Embryonic facial prominence (tissue), 1 donor: ENCODE results near the gene VEGFC.

Experiments
- DNase-seq: peaks from one replicate; pipeline ENCODE4 v3.0.0-alpha.2; 2016; ENCODE audit errors: extremely low spot score

Gene VEGFC

DNA sequence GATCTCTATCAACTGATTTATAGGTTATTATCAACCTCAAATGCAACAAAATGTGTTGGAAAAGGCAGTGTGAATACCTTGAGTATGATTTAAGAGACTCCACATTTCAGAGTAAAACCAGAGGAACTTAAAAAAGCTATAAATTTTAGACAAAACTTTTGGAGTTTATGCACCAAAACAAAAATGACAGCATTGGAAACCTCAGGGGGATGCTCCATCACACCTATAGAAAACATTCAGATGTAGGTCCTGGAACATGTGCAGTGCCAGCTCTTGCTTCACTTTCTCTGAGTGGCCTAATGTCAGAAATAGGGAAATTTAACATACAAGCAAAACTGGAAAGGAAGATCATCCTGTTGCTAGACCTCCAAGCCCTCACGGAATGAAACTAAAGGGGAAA is 5.8 kb upstream of the VEGFC start:
- DNase-seq: no peak

DNA sequence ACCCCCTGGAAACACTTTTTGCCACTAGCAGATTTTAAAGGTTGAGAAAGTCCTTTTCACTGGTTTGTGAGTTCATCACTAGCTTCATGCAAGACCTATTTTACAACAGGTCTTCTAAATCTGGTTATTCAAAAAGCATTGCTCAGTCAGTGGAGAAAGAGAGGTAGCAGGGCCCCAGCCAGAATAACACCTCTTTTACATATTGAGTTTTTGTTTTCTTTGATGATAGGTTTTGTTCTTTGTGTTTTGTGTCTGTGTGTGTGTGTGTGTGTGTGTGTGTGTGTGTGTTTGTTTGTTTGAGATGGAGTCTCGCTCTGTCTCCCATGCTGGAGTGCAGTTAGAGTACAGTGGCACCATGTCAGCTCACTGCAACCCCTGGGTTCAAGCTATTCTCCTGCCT is 2.7 kb upstream of the VEGFC start:
- DNase-seq: no peak

DNA sequence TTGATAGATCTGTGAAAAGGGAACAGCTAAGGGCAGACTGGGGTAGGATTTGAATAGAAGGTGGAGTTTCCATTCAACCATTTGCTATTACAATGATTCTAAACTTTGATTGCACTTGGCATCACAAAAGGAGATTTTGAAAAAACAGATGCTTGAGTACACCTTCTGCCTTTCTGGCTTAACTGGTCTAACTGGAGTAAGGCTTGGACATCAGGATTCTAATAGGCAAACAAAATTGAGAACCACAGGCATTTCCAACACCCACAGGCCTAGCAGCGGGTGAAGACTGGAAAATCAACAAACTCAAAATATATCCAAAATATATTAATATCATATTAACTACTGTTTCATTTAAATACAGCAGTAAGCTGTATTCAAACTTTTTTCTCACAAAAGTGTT is 1.9 kb upstream of the VEGFC start:
- no peak for DNase-seq

DNA sequence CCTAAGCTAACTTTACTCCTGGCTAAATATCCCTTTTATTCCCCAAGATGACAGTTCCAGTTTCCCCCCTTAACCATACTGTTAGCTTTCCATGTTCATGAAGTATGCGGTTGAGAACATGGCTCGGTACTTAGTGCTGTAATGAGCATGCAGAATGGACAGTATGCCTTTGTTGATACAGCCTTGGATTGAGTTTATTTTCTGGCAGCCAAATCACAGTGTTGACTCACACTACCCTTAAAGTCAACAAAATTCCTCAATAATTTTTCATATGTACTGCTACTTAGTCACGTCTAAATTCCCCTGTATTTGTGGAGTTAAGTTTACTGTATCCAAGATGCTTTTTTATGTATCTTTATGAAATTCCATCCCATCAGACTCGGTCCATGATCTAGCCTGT is 1.4 kb upstream of the VEGFC start:
- no peak for DNase-seq

DNA sequence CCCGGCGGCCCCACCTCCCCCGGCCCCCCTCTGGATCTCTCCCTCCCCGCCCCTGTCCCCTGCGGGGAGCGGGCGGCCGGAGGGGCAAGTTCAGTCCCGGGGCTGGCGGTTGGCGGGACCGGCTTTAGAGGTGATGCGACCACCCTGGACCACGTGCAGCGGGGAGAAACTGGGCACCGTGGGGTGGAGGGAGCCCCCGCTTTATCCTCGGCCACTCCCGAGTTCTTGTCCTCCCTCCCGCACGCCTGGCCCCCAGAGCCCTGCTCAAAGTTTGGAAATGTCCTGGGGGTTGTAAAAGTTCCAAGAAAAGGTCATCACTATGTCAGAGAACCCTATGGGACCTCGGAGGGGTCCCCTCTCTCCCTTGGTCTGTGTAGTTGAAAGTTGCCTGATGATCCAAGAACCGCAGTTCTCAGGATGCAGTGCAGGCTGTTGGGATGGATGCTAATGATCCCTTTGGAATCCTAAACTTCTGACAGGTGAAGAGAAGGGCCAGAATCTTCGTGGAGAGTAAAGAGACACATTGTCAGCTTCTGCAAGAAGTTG is 411 bp upstream of the VEGFC start:
- DNase-seq: no peak

DNA sequence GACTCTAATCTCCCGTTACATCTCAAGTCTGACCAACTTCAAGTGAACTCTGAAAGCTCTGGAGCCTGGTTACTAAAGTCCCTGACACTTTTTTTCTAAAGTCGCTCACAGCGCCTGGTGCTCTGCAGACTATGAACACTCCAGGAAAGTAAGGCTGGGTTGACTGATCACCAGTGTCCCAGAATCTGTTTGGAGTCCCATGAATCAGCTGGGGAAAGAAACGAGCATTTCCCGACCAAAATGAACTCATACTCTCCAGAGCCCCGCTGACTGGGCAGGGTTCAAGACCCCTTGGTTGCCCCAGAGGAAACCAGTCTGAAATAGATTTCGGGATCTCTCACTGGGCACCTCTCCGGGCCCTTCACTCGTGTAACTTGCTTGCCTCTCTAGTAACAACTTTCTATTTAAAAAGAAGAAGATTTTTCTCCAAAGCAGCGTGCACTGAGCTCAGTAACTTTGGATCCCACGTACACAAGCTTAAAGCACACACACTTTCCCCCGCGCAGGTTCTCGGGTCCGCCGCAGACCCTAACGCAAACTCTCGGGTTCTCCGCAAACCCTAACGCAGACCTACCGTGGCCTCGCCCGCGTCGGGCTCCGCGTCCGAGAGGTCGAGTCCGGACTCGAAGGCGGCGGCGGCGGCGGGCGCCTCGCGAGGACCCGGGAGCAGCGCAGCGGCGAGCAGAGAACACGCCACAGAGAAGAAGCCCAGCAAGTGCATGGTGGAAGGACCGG is 964 bp downstream of the VEGFC start:
- DNase-seq: no peak

DNA sequence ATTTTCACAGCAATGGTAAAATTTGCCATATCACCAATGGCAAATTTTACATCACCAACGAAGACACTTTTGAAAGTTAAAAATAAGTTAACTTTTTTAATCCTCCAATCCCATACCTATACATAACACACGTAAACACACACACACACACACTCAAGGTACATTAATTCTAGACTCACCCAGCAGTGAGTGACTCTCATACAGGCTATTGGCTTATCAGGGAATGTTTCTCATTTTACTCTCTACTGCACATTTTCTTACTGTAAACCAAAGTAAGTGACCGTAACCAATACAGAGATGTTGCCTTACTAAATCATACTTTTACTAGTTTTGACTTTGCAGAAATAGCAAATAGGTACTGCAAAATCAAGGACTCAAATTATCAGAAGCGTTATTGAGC is 2.3 kb downstream of the VEGFC start:
- no peak for DNase-seq

DNA sequence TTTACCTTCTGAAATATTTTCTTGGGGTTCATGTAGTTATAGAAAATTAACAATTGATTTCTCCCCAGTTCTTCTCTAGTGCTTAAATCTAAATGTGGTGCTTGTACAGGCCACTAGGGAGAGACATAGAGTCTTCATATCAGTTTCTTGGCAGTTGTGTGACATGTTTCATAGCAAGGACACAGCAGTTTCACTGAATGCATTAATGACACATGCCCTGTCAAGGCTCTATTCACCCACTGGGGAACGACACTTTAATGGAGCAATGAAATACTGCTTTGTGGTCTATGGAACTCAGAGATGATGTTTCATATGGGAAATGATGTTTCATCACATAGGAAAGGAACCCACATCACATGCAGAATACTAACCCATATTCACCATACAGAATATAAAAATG is 2.8 kb downstream of the VEGFC start:
- DNase-seq: no peak

DNA sequence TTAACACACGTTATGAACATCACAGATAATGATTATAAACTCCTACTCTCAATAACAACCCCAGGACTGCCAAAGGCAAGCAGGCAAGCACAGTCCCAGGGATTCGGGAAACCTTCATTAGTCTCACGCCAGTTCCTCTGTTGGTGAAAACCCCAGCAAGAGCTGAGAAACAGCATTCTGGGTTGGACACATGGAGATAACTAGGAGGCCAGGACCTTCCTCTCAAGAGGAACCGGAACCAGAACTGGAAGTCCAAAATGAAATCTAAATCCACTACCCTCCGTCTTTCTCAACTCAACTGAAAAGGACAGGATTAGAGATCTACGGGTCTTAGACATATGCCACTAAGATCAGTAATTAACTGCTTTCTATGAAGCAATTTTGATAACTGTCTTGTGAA is 3.8 kb downstream of the VEGFC start:
- DNase-seq: no peak

DNA sequence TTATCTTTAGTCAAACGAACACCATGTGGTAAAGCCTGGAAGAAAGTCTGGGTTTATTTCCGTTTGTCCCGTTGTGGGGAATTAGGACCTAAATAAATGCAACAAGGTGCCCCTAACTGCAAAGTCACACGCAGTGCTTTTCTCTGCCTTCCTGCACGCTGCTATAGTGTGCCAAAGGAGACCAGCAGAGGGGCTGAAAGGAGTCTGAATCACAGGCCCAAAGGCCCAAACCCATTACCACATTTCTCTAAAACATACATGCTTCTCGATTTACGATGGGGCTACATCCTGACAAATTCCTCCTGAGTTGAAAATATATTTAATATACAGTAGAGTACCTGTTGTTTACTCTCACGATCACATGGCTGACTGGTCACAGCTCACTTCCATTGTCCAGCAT is 4.5 kb downstream of the VEGFC start:
- no peak for DNase-seq

DNA sequence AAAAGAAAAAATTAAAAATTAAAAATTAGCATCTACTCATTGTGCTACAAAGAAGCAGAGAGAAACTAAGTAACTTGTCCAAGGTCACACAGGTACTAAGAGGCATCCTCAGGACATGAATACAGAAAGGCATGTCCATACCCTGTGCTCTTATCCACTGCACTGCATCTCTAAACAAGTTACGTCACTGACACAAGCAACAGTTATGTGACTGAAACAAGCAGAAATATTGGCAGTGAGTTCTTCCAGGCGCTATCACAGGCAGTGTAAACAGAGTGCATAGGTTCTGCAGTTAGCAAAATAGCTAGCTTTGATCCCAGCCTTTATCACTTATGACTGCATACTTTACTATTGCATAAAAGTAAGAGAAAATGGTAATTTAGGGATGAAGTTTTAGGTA is 7.9 kb downstream of the VEGFC start:
- DNase-seq: no peak

DNA sequence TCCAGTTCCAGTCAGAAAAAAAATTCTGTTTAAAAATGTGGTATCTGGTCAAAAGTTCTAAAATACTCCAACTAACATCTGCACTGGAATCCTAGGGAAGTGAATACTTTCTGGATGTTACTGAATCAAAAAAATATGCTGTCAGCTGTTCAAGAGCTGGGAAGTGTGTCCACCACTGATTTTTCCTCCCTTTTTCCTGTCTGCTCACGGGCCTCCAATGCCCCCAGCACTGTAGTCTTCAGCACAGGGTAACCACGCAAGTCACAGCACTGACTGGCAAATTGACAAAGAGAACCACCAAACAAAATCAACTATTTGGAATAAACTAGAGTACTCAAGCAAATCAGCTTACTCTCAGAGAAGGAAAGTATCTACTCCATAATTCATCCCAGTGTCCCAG is 9.9 kb downstream of the VEGFC start:
- no peak for DNase-seq

DNA sequence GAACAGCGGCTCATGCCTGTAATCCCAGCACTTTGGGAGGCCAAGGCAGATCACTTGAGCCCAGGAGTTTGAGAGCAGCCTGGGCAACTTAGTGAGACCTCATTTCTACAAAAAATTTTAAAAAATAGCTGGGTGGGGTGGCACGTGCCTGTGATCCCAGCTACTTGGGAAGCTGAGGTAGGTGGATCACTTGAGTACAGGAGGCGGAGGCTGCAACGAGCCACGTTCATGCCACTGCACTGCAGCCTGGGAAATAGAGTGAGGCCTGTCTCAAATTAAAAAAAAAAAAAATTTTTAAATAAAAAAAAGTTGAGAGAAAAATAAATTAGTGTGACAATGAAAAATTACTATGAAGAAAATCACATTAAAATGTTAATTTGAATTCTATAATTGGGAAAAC is 10.5 kb downstream of the VEGFC start:
- no peak for DNase-seq

DNA sequence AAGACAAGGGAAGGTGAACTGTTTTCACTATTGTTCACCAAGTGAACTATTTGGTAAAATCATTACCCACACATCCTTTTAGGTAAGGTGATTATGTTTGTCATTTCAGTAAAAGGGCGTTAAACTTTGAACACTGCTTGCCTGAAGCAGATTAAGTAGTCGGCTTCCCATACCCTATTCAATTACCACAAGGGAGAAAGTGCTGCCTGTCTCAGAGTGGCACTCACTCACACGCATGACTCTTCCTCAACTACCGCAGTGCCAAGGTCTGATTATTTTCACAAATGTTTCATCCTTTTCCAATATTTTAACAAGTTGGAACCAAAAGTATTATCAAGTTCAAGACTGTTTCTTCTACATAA is 11.0 kb downstream of the VEGFC start:
- no peak for DNase-seq

DNA sequence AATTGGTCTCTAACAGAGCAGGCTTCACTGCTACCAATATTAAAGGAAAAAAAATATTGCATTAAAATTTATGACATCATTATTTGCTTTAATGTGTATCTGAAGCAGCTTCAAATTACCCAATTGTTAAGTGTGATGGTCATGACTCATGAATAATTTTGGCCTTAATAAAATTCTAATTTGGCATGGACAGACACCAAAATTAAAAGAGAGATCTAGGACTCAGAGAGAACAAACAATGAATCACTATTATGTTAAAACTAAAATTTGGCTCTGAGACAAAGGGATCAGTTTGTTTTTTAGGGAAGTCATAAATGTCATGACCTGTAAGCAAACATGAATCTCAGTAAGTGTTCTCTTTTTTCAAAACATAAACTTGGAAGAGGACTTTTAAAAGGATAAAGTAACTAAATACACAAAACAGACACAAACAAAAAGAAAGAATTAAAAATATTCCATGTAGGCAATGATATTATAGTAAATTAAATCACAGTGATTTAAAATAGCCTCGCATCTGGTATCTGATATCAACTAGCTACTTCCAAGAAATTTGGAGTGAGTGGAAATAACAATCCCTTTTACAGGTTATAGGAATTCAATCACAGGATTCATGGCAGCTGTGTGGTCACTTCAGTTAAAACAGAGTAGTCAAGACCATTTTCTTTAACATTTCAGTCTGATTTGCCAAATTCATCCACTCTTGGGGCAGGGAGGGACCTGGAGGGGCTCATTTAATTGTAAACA is 11.6 kb downstream of the VEGFC start:
- no peak for DNase-seq

DNA sequence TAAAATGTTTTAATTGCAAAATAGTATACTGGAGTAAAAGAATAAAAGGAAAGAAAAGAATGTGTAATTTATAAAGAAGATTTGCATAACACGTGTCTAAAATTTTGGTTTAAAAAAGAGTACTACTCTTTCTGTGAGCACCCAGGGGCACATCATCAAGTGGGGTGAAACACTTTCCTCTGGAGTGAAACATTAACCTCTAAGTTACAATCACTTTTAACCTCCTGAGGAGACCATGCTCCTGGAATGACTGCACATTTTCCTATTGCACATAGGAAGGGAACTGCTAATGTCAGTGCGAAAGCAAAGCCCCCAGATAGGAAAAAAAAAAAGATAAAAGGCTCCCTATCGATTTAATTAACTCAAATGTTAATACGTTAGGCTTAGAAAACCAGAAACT is 13.3 kb downstream of the VEGFC start:
- DNase-seq: no peak

DNA sequence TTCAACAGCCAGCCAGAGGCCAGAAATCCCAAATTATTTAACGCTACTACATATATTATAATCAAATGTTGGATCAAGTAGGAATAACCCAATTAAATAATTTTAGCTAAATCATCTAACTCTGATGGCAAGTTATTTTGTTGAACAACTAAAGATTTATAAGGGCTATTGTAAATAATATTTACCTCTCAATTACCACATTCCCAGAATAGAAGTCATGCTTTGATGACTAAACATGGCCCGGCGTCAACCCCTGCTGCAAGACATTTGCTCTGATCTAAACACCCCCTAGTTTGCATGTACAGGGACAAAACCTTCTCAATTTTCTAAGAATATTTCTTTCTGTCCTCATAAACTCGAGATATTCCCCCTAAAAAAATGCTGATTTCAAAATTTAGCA is 14.2 kb downstream of the VEGFC start:
- DNase-seq: no peak

DNA sequence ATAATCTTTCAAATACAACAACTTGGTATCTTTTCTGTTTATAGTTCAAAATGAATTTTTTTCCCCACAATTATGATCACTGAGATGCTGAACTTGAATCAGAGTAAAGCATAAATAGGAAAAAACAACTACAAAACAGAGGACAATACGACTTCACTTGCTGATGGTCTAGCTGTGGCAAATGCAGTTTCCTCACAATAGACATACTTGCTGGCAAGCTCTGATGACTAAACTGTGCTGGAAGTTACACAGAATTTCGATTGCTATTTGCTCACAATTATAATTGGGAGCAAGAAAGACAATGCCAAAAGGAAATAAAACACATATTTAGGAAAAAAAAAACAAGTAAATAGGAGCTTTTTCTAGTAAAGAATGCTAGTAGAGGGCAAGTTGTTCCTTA is 14.7 kb downstream of the VEGFC start:
- DNase-seq: no peak

DNA sequence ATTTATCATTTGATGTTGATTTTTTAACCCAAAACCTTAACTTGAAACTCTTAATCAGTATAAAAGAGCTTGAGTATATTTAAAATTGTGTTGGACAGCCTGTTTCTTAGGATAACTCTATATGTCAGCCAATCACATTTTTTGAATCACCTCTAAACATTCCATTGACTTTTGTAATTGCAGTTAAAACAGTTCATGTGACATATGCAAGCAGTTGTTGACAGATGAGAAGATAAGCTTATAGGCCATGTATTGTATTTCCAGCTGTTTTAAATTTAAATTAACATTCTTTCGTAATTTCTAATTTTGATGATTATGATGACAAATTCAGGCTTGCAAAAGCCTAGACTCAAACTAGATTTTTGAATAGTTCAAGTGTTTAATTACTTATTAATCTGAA is 17.4 kb downstream of the VEGFC start:
- DNase-seq: no peak

DNA sequence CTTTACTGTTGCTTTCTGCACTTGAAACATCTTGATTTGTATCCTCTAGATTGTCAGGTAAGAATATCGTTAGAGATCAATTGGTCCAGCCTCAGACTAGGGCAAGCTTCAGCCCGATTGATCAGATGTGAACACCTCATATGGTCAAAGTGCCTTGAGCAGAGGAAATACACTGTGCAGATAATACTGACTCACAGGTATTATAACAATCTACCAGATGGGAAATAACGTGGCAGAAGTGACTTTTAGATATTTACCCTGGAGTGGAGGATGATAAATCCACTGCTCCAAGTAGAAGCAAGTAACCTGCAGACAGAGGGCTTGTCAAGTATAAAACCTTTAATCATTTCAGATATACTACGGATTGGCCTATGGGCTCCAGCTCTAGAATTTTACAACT is 17.9 kb downstream of the VEGFC start:
- DNase-seq: no peak

DNA sequence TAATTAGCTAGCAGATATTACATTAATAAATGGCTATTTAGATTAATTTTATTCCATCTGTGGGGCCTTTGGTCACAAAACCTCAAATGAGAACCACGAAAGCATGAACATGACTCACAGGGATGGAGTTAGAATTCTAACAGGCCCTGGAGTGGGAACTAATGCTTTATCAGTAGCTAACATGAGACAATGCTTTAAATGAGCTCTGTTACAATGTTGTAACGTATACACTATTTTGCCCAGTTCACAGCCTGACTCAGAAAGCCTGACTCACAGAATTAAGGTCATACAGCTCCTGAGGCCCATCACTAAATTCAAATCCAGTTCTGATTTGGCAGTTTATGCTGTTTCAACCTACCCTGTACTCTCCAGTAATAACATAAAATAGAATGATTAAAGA is 23.2 kb downstream of the VEGFC start:
- DNase-seq: no peak

DNA sequence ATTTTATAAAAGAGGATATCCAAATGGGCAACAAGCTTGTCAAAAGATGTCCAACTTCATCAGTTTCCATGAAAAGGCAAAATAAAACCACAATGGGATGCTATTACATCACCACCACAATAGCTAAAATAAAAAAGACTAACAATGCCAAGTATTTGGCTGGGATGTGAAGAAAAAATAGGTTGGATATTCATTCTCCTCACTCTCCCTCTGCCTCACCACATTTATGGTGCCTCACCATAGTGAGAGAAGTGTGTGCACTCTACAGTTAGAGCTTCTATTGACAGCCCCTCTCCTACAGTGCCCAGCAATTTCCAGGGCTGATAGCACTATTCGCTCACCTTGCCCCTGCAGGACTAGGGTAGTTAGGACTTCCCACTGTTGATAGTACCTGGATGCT is 25.5 kb downstream of the VEGFC start:
- DNase-seq: no peak

DNA sequence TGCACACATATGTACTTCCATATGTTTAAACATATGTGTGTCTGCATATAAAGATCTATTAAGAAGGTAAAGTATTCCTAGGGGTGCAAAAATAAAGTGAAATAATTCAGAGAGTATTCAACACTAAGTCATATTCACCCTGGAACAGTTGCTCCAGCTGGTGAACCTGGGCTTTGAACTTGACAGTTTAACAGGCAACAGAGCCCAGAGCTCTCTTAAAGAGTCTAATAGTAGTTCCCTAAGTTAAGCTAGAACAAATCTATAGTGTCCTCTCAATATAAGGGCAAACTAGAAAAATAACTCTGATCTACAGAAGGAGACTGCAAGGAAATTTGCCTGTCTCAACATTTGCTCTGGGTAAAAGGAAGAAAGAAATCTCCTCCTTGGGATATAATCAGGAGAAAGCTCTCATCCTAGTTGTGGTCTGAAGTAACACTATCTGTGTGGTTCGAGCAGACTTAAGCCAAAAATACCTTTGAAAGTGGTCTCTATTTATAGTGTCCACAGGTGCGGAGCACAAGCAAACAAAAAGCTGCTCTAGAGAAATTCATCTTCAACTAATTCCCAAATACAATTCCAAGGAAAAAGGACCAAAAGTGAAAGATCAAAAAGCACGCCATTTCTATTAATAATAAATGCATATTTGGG is 29.9 kb downstream of the VEGFC start:
- DNase-seq: no peak
